HCT116 (cell line): ENCODE measurements around the gene MEGF10. TPM values are rescaled to one million over a fixed set of nuclear protein-coding genes. Genes with fewer than 3 reads are reported as not detected.

Experiments used
- ATAC-seq: fragments of 200-7000 bp; cut with Tn5 transposase; 2 replicates; pipeline ENCODE4 v1.9.1; 2020; ENCODE audit warnings: mild to moderate bottlenecking, moderate library complexity
- BruUV-seq: library from RNA; stranded (reverse); fragments of 400-500 nt; replicated peaks from 2 replicates; lab custom pipeline; 2021; lab: Mats Ljungman, UMichigan
- CTCF ChIA-PET: fragments of 300-600 bp; sonication (Branson Sonifier 250); formaldehyde crosslinking; loops from one replicate; lab custom pipeline; 2021; ENCODE audit warnings: antibody characterized with exemption; lab: Charles Lee
- POLR2A ChIA-PET: fragments of 300-600, 350-600 bp; sonication (Branson Sonifier 250); formaldehyde crosslinking; loops from one replicate; lab custom pipeline; 2021; ENCODE audit warnings: antibody characterized with exemption; lab: Charles Lee
- RAD21 ChIA-PET, 2 experiments: fragments of 300-600 bp; sonication (Branson Sonifier 250); formaldehyde crosslinking; loops; one replicate each; lab custom pipeline; 2023; ENCODE audit warnings: low total read pairs in 2 of 2; ENCODE audit not compliant: uncharacterized antibody in 2 of 2, unreplicated experiment in 2 of 2, low non-redundant PET in 1 of 2; lab: Charles Lee
- DNase-seq: peaks from one replicate; pipeline ENCODE4 v3.0.0-alpha.2; 2010; ENCODE audit warnings: low read depth, low spot score
- H2AFZ ChIP-seq: fragments of 200-600 bp; shearing (Covaris generic), sonication (generic); 2 replicates; pipeline ENCODE4 v1.6.1; 2017; ENCODE audit warnings: low read depth, mixed run types, mixed read lengths, antibody characterized with exemption, low read length; ENCODE audit not compliant: poor library complexity, severe bottlenecking
- H3K27ac ChIP-seq: 2 replicates; pipeline ENCODE4 v1.5.1; 2012; ENCODE audit warnings: low read depth, low read length
- H3K27me3 ChIP-seq: fragments of 200-600 bp; sonication (generic); 2 replicates; pipeline ENCODE4 v1.6.1; 2016; ENCODE audit warnings: mixed run types, low read length, mixed read lengths; ENCODE audit not compliant: insufficient read depth
- H3K36me3 ChIP-seq, 2 experiments: fragments of 200-500 bp in 1 of 2; fragments of 200-600 bp in 1 of 2; sonication (Bioruptor generic) in 1 of 2; sonication (generic) in 1 of 2; 2 replicates each; pipeline versions ENCODE4 v1.5.1 to v1.6.1; 2014 to 2016; ENCODE audit warnings: low read length in 2 of 2, inconsistent platforms in 1 of 2, mixed read lengths in 1 of 2, mixed run types in 1 of 2; ENCODE audit not compliant: insufficient read depth in 2 of 2, control insufficient read depth in 1 of 2
- H3K4me1 ChIP-seq, 2 experiments: fragments of 200-600 bp in 1 of 2; sonication (generic) in 1 of 2; 2 replicates each; pipeline versions ENCODE4 v1.5.1 to v1.6.1; 2012 to 2017; ENCODE audit warnings: low read length in 2 of 2, inconsistent platforms in 1 of 2, mild to moderate bottlenecking in 1 of 2, mixed read lengths in 1 of 2, mixed run types in 1 of 2, moderate library complexity in 1 of 2; ENCODE audit not compliant: insufficient read depth in 2 of 2, control insufficient read depth in 1 of 2
- H3K4me2 ChIP-seq: fragments of 200-600 bp; sonication (generic); 2 replicates; pipeline ENCODE4 v1.6.1; 2017; ENCODE audit warnings: mixed run types, low read length, mixed read lengths
- H3K4me3 ChIP-seq, 2 experiments: fragments of 200-600 bp in 1 of 2; sonication (generic) in 1 of 2; replicated peaks in 1 of 2; 2 replicates each; pipeline ENCODE4 v1.5.1; 2011 to 2016; ENCODE audit warnings: low read length in 2 of 2, control low read depth in 1 of 2, low read depth in 1 of 2, mild to moderate bottlenecking in 1 of 2, mixed read lengths in 1 of 2, mixed run types in 1 of 2
- H3K79me2 ChIP-seq: fragments of 200-600 bp; sonication (generic); 2 replicates; pipeline ENCODE4 v1.6.1; 2017; ENCODE audit warnings: mild to moderate bottlenecking, mixed run types, low read length, moderate library complexity, mixed read lengths; ENCODE audit not compliant: insufficient read depth
- H3K9ac ChIP-seq: fragments of 200-600 bp; sonication (generic); 2 replicates; pipeline ENCODE4 v1.6.1; 2016; ENCODE audit warnings: low read length, mixed read lengths
- H3K9me2 ChIP-seq: fragments of 200-600 bp; sonication (generic), shearing (Covaris generic); 2 replicates; pipeline ENCODE4 v1.6.1; 2017; ENCODE audit warnings: mixed run types, mild to moderate bottlenecking, moderate library complexity; ENCODE audit not compliant: insufficient read depth
- H3K9me3 ChIP-seq, 2 experiments: fragments of 200-500 bp in 1 of 2; fragments of 200-600 bp in 1 of 2; sonication (Bioruptor generic) in 1 of 2; sonication (generic) in 1 of 2; 2 replicates each; pipeline ENCODE4 v1.6.1; 2014 to 2017; ENCODE audit warnings: low read length in 2 of 2, mixed read lengths in 2 of 2, inconsistent platforms in 1 of 2, low read depth in 1 of 2, mild to moderate bottlenecking in 1 of 2, mixed run types in 1 of 2, moderate library complexity in 1 of 2; ENCODE audit not compliant: control insufficient read depth in 1 of 2, insufficient read depth in 1 of 2
- H4K20me1 ChIP-seq: fragments of 200-600 bp; sonication (generic), shearing (Covaris generic); 2 replicates; pipeline ENCODE4 v1.6.1; 2017; ENCODE audit warnings: mixed run types, mild to moderate bottlenecking, moderate library complexity; ENCODE audit not compliant: insufficient read depth
- CBX3 ChIP-seq: IDR thresholded peaks from 2 replicates; pipeline ENCODE4 v1.6.1; 2012; ENCODE audit warnings: low read depth
- EGR1 ChIP-seq: IDR thresholded peaks from 2 replicates; pipeline ENCODE4 v1.6.1; 2012; ENCODE audit warnings: low read depth
- ELF1 ChIP-seq: IDR thresholded peaks from 2 replicates; pipeline ENCODE4 v1.6.1; 2012; ENCODE audit warnings: low read depth, borderline replicate concordance
- EZH2 ChIP-seq: fragments of 200-600 bp; sonication (generic); IDR thresholded peaks from 2 replicates; pipeline ENCODE4 v1.6.1; 2017; ENCODE audit warnings: antibody characterized with exemption, mixed run types
- EZH2phosphoT487 ChIP-seq: fragments of 200-600 bp; IDR thresholded peaks from 2 replicates; pipeline ENCODE4 v1.6.1; 2018; ENCODE audit warnings: antibody characterized with exemption, borderline replicate concordance
- JUND ChIP-seq: IDR thresholded peaks from 2 replicates; pipeline ENCODE4 v1.6.1; 2012
- POLR2A ChIP-seq: IDR thresholded peaks from 2 replicates; pipeline ENCODE4 v1.7.0; 2011; ENCODE audit warnings: borderline replicate concordance; ENCODE audit not compliant: insufficient read depth, insufficient read length; ENCODE audit errors: extremely low read depth
- POLR2AphosphoS5 ChIP-seq: IDR thresholded peaks from 2 replicates; pipeline ENCODE4 v1.6.1; 2011; ENCODE audit warnings: mild to moderate bottlenecking, low read depth, low read length, moderate library complexity
- SRF ChIP-seq: IDR thresholded peaks from 2 replicates; pipeline ENCODE4 v1.6.1; 2012; ENCODE audit warnings: low read depth
- YY1 ChIP-seq: IDR thresholded peaks from 2 replicates; pipeline ENCODE4 v1.6.1; 2011; ENCODE audit warnings: low read length, low read depth, moderate library complexity, mild to moderate bottlenecking; ENCODE audit not compliant: insufficient replicate concordance; ENCODE audit errors: extremely low read depth
- ZFX ChIP-seq: fragments of 450-650 bp; IDR thresholded peaks from 2 replicates; pipeline ENCODE4 v1.6.1; 2017
- ZNF274 ChIP-seq: fragments of 200-500 bp; sonication (Bioruptor generic); IDR thresholded peaks from 2 replicates; pipeline ENCODE4 v1.6.1; 2014; ENCODE audit warnings: mild to moderate bottlenecking, low read depth, low read length, inconsistent platforms
- intact Hi-C: fragments of 100-400 bp; cut with micrococcal nuclease; formaldehyde crosslinking; loops from 2 replicates; pipeline ENCODE4 v1.10.0; 2022
- total RNA-seq: library from RNA; stranded (reverse); gene quantifications from one replicate; pipeline ENCODE4 v1.2.1, GENCODE V29; 2021; ENCODE audit not compliant: unreplicated experiment
- TF ChIP-seq, protein P1 (sequence below): IDR thresholded peaks from 2 replicates; pipeline ENCODE4 v1.6.1; 2012

MEGF10 gene
- total RNA-seq, 1 experiment from 2014 or later, result 0.02 TPM

DNA sequence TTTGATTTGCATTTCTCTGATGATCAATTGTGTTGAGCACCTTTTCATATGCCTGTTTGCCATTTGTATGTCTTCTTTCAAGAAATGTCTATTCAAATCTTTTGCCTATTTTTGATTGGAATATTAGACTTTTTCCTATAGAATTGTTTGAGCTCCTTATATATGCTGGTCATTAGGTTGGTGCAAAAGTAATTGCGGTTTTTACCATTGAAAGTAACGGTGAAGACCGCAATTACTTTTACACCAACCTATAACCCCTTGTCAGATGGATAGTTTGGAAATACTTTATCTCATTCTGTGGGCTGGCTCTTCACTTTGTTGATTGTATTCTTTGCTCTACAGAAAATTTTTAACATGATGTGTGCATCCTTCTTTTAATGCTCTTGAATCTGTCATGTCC, 113.6 kb downstream of the MEGF10 start:
- Histone ChIP-seq H4K20me1 (no peaks in the 10 kb centered on the region), H3K27ac (no peak overlapping the region), H3K9me3 (no peaks in the 10 kb centered on the region), H2AFZ (no peak overlapping the region), H3K79me2 (no peaks in the 10 kb centered on the region), H3K9ac (no peak overlapping the region), H3K36me3 (no peaks in the 10 kb centered on the region), H3K4me1 (no peaks in the 10 kb centered on the region), H3K27me3 (0 out of 2 replicates have a peak, but pooled peaks cover 8% of the 10 kb centered on the region), H3K4me2 (no peak overlapping the region), H3K9me2 (no peaks in the 10 kb centered on the region), H3K4me3 (no peak overlapping the region)
- no peak for DNase-seq
- POLR2A ChIA-PET, result no interaction called here
- BruUV-seq, result no TSS peak
- no peak for TF ChIP-seq ZNF274
- no peak for TF ChIP-seq EZH2
- no peak for TF ChIP-seq CBX3
- no peak for TF ChIP-seq SRF
- TF ChIP-seq EGR1, result no peak
- TF ChIP-seq POLR2AphosphoS5, result no peak
- TF ChIP-seq JUND, result no peak
- TF ChIP-seq POLR2A, result no peak
- TF ChIP-seq ELF1, result no peak
- no peak for TF ChIP-seq ZFX
- RAD21 ChIA-PET, result no interaction called here
- intact Hi-C loops, result no loop called here
- ATAC-seq, result no peak
- CTCF ChIA-PET, result no interaction called here

DNA sequence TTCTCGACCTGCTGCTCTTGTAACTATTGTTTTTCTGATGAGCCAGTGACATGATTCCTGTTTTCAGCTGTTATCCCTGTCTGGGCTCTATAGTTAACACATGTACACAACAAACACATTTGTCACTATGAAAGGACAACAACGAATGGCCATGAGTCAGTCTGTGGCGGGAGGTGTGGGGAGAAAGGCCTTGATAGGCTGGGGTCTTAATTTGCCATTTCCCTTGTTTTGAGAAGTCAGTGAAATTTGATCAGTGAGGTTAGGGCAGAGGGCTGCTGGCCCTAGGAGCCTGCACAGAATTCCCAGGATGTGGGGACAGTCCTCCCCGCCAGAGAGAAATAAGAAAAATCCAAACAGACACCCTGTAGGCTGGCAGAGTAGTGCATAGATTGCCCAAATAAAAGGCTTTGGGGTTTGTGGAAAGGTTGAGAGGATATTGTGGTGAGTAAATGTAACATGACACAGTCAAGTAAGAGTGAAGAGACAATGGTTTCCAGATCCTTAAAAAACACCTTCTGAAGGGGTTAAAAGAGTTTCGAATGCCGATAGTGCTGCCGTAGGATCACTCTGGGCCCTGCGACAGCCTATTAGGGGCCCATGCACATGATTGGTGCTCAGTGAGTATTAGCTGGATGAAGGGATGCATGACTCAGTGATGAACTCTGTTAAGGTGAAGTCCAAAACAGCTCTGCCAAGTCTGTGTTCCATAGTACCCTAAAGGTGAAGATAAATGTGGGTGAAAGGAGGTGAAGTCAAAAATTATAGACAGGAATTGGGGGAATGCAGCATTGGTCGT, 115.9 kb downstream of the MEGF10 start:
- H3K9me2 ChIP-seq, result no peaks in the 10 kb centered on the region
- intact Hi-C loops, result no loop called here
- H4K20me1 ChIP-seq, result no peaks in the 10 kb centered on the region
- no peak overlapping the region for H2AFZ ChIP-seq
- no peak overlapping the region for H3K27ac ChIP-seq
- POLR2A ChIA-PET, result no interaction called here
- H3K79me2 ChIP-seq, result no peaks in the 10 kb centered on the region
- ATAC-seq, result no peak
- no peak for DNase-seq
- no peak overlapping the region for H3K4me2 ChIP-seq
- H3K4me3 ChIP-seq, result no peak overlapping the region
- no peaks in the 10 kb centered on the region for H3K27me3 ChIP-seq
- TF ChIP-seq EZH2phosphoT487 (no peak), YY1 (no peak), CBX3 (no peak)
- TF ChIP-seq, protein P1, sequence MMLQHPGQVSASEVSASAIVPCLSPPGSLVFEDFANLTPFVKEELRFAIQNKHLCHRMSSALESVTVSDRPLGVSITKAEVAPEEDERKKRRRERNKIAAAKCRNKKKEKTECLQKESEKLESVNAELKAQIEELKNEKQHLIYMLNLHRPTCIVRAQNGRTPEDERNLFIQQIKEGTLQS, result no peak
- H3K36me3 ChIP-seq, result no peaks in the 10 kb centered on the region
- CTCF ChIA-PET, result no interaction called here
- no TSS peak for BruUV-seq
- H3K9ac ChIP-seq, result no peak overlapping the region
- RAD21 ChIA-PET, result no interaction called here
- no peaks in the 10 kb centered on the region for H3K4me1 ChIP-seq
- H3K9me3 ChIP-seq, result no peaks in the 10 kb centered on the region
